ENCODE measurements around the gene GLB1L3.

GRCh38 chr11:134365011-134365925 is 89.1 kb downstream of the GLB1L3 start:
- TF ChIP-seq SIN3A (IDR thresholded peaks at IDR 0.05; ENCODE audit: low read depth) (no peak), CEBPB (IDR thresholded peaks at IDR 0.05; ENCODE audit: low read depth) (no peak), EZH2phosphoT487 (IDR thresholded peaks at IDR 0.05; ENCODE audit: borderline replicate concordance) (no peak), EZH2 (IDR thresholded peaks at IDR 0.05) (no peak), FOSL1 (IDR thresholded peaks at IDR 0.05; ENCODE audit: low read depth) (no peak)
- TF ChIP-seq, protein P1, sequence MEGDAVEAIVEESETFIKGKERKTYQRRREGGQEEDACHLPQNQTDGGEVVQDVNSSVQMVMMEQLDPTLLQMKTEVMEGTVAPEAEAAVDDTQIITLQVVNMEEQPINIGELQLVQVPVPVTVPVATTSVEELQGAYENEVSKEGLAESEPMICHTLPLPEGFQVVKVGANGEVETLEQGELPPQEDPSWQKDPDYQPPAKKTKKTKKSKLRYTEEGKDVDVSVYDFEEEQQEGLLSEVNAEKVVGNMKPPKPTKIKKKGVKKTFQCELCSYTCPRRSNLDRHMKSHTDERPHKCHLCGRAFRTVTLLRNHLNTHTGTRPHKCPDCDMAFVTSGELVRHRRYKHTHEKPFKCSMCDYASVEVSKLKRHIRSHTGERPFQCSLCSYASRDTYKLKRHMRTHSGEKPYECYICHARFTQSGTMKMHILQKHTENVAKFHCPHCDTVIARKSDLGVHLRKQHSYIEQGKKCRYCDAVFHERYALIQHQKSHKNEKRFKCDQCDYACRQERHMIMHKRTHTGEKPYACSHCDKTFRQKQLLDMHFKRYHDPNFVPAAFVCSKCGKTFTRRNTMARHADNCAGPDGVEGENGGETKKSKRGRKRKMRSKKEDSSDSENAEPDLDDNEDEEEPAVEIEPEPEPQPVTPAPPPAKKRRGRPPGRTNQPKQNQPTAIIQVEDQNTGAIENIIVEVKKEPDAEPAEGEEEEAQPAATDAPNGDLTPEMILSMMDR (IDR thresholded peaks at IDR 0.05 in 2 of 3, conservative IDR thresholded peaks at IDR 0.05 in 1 of 3; ENCODE audit: borderline replicate concordance in 1 of 3, insufficient read depth in 1 of 3, low read depth in 2 of 3, low read length in 2 of 3) = no peak
